ENCODE measurements around the gene CES2.

- TF ChIP-seq CTCF (conservative IDR thresholded peaks at IDR 0.05 in 1 of 2, IDR thresholded peaks at IDR 0.05 in 1 of 2; ENCODE audit: extremely low read depth in 1 of 2, insufficient read depth in 1 of 2, low read depth in 1 of 2, low read length in 2 of 2) (no peak), EZH2 (IDR thresholded peaks at IDR 0.05; ENCODE audit: borderline replicate concordance, low read length) (no peak)
Measured at GRCh38 chr16:66917741-66918140, 17.6 kb upstream of the CES2 start.
